Measurements from ENCODE around the gene GSAP.

- TF ChIP-seq CTCF (IDR thresholded peaks at IDR 0.05; ENCODE audit: insufficient read depth, low read length, poor library complexity, severe bottlenecking) = no peak
- no peak for TF ChIP-seq EZH2phosphoT487 (conservative IDR thresholded peaks at IDR 0.05; ENCODE audit: low read length)
These were observed 22.2 kb downstream of the GSAP start for GRCh38 chr7:77393954-77394353.

Measured in SU-DHL-6 (cell line).